Prostate gland (tissue), 2 donors: Measurements from ENCODE around the gene TAAR8.

Experiments
- POLR2A ChIP-seq: fragments of 450-650 bp; IDR thresholded peaks from one replicate; pipeline ENCODE4 v1.6.1; 2016; ENCODE audit warnings: antibody characterized with exemption, mild to moderate bottlenecking
- POLR2AphosphoS5 ChIP-seq: sonication (generic); formaldehyde crosslinking; IDR thresholded peaks from one replicate; pipeline ENCODE4 v1.6.1; 2017; ENCODE audit warnings: antibody characterized with exemption
- TF ChIP-seq, protein P1 (sequence below), 4 experiments: fragments of 200-600 bp in 2 of 4; fragments of 450-650 bp in 2 of 4; sonication (generic) in 2 of 4; IDR thresholded peaks; 1 replicate in 3 of 4; 2 replicates in 1 of 4; pipeline ENCODE4 v1.5.1; 2016 to 2019; ENCODE audit warnings: antibody characterized with exemption in 4 of 4, mild to moderate bottlenecking in 2 of 4, moderate library complexity in 2 of 4

DNA sequence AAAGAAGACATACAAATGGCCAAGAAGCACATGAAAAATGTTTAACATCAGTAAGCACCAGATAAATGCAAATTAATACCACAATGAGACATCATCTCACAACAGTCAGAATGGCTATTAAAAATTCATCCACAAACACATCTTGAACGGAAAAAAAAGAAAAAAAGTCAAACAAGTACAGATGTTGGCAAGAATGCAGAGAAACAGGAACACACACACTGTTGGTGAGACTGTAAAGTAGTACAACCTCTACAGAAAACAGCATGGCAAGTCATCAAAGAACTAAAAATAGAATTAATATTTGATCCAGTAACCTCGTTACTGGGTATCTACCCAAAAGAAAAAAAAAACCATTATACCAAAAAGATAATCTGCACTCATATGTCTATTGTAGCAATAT, 46.0 kb upstream of the TAAR8 start:
- TF ChIP-seq POLR2A (no peak), POLR2AphosphoS5 (no peak)
- TF ChIP-seq, protein P1, sequence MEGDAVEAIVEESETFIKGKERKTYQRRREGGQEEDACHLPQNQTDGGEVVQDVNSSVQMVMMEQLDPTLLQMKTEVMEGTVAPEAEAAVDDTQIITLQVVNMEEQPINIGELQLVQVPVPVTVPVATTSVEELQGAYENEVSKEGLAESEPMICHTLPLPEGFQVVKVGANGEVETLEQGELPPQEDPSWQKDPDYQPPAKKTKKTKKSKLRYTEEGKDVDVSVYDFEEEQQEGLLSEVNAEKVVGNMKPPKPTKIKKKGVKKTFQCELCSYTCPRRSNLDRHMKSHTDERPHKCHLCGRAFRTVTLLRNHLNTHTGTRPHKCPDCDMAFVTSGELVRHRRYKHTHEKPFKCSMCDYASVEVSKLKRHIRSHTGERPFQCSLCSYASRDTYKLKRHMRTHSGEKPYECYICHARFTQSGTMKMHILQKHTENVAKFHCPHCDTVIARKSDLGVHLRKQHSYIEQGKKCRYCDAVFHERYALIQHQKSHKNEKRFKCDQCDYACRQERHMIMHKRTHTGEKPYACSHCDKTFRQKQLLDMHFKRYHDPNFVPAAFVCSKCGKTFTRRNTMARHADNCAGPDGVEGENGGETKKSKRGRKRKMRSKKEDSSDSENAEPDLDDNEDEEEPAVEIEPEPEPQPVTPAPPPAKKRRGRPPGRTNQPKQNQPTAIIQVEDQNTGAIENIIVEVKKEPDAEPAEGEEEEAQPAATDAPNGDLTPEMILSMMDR (IDR thresholded peaks at IDR 0.05): no peak
